ENCODE measurements around the gene COPS6. TPM values are rescaled to one million over a fixed set of nuclear protein-coding genes. Genes with fewer than 3 reads are reported as not detected.
"Not testable (repeated sequence)": the region's sequence is repeated elsewhere in the genome, so short reads cannot be mapped to it uniquely, and the experiment has no call there.

The COPS6 gene
- total RNA-seq, 4 donors from 2014 or later, result 35.8 to 60.7 (median 47.7) TPM

- Histone ChIP-seq H3K27me3 (no peaks in the 10 kb centered on the region), H3K4me3 (no peak overlapping the region), H3K36me3 (no peaks in the 10 kb centered on the region), H3K27ac (no peak overlapping the region), H3K9me3 (no peaks in the 10 kb centered on the region), H3K4me1 (peaks cover 42% of the 10 kb centered on the region)
- 53% methylated on average over 1 of the region's 1 CpG for WGBS
- no peak for DNase-seq (ENCODE audit: low spot score in 2 of 2)
- TF ChIP-seq POLR2A (IDR thresholded peaks at IDR 0.05) (no peak), POLR2AphosphoS5 (IDR thresholded peaks at IDR 0.05) (no peak), EP300 (IDR thresholded peaks at IDR 0.05) (no peak)
- TF ChIP-seq, protein P1, sequence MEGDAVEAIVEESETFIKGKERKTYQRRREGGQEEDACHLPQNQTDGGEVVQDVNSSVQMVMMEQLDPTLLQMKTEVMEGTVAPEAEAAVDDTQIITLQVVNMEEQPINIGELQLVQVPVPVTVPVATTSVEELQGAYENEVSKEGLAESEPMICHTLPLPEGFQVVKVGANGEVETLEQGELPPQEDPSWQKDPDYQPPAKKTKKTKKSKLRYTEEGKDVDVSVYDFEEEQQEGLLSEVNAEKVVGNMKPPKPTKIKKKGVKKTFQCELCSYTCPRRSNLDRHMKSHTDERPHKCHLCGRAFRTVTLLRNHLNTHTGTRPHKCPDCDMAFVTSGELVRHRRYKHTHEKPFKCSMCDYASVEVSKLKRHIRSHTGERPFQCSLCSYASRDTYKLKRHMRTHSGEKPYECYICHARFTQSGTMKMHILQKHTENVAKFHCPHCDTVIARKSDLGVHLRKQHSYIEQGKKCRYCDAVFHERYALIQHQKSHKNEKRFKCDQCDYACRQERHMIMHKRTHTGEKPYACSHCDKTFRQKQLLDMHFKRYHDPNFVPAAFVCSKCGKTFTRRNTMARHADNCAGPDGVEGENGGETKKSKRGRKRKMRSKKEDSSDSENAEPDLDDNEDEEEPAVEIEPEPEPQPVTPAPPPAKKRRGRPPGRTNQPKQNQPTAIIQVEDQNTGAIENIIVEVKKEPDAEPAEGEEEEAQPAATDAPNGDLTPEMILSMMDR (IDR thresholded peaks at IDR 0.05), result no peak
Measured at GRCh38 chr7:100128637-100128963, 39.8 kb downstream of the COPS6 start.

GRCh38 chr7:100130220-100130607 lies 41.4 kb downstream of the COPS6 start:
- H3K27me3 ChIP-seq; H3K4me3 ChIP-seq; H3K9me3 ChIP-seq; H3K27ac ChIP-seq; H3K36me3 ChIP-seq; DNase-seq (ENCODE audit: low spot score in 2 of 2): not testable (repeated sequence)
- 83% methylated on average over 1 of the region's 1 CpG for WGBS
- H3K4me1 ChIP-seq, result peaks cover 35% of the 10 kb centered on the region

DNA sequence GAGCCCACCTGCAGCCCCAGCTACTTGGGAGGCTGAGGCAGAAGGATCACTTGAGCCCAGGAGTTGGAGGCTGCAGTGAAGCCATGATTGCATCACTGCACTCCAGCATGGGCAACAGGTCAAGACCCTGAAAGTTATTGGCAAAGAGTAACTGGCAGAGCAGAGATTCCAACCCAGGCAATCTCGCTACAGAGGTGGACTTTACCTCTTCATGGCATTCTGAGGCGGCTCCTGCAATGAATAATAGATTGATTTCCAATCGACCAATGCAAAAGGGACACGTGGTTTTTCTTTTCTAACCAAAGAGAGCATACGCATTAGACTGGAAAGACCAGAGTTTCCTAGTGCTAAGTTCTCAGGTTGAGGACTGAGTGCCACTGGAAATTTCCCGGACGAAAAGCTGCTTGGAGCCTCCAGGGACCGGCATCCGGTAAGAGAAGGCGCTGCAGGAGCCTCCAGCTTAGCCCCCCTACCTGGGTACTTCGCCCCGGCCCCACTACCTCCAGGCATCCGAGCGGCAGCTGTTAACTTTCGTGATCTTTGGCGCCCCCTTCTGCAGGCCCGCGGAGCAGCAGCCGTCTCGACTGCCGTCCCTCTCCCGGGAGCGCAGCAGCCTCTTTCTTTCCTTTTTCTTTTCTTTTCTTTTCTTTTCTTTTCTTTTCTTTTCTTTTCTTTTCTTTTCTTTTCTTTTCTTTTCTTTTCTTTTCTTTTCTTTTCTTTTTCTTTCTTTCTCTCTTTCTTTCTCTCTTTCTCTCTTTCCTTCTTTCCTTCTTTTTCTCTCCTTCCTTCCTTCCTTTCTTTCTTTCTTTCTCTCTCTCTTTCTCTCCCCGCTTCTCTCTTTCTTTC lies 42.1 kb downstream of the COPS6 start:
- WGBS, result 12% methylated on average over 24 of the region's 24 CpGs
- Histone ChIP-seq H3K36me3 (no peaks in the 10 kb centered on the region), H3K27ac (no peak overlapping the region), H3K27me3 (no peaks in the 10 kb centered on the region), H3K4me1 (peaks cover 29% of the 10 kb centered on the region), H3K9me3 (no peaks in the 10 kb centered on the region), H3K4me3 (peak overlapping the region; percentile 21)
- TF ChIP-seq POLR2AphosphoS5 (IDR thresholded peaks at IDR 0.05), result no peak
- no peak for TF ChIP-seq POLR2A (IDR thresholded peaks at IDR 0.05)
- TF ChIP-seq, protein P1 (IDR thresholded peaks at IDR 0.05), result peak; percentile 72 to 81
- peak in 1 of 2 donors; percentile 84 for DNase-seq (ENCODE audit: low spot score in 2 of 2)

GRCh38 chr7:100132126-100132525 lies 43.4 kb downstream of the COPS6 start:
- 57% methylated on average over 7 of the region's 7 CpGs for WGBS
- H3K4me1 ChIP-seq, result peaks cover 22% of the 10 kb centered on the region
- H3K27me3 ChIP-seq, result no peaks in the 10 kb centered on the region
- TF ChIP-seq, protein P1 (IDR thresholded peaks at IDR 0.05), result no peak
- no peak for TF ChIP-seq POLR2A (IDR thresholded peaks at IDR 0.05)
- no peak for TF ChIP-seq EP300 (IDR thresholded peaks at IDR 0.05)
- TF ChIP-seq POLR2AphosphoS5 (IDR thresholded peaks at IDR 0.05), result no peak
- no peaks in the 10 kb centered on the region for H3K36me3 ChIP-seq
- H3K9me3 ChIP-seq, result no peaks in the 10 kb centered on the region
- no peak for DNase-seq (ENCODE audit: low spot score in 2 of 2)
- no peak overlapping the region for H3K27ac ChIP-seq
- no peak overlapping the region for H3K4me3 ChIP-seq

GRCh38 chr7:100132697-100133151 lies 44.0 kb downstream of the COPS6 start:
- Histone ChIP-seq H3K27ac (no peak overlapping the region), H3K9me3 (no peaks in the 10 kb centered on the region), H3K4me3 (no peak overlapping the region), H3K4me1 (peaks cover 18% of the 10 kb centered on the region), H3K27me3 (no peaks in the 10 kb centered on the region), H3K36me3 (no peaks in the 10 kb centered on the region)
- no peak for TF ChIP-seq POLR2A (IDR thresholded peaks at IDR 0.05)
- TF ChIP-seq, protein P1 (IDR thresholded peaks at IDR 0.05), result peak; percentile 86 to 88
- no peak for TF ChIP-seq POLR2AphosphoS5 (IDR thresholded peaks at IDR 0.05)
- WGBS, result 35% methylated on average over 3 of the region's 3 CpGs
- no peak for DNase-seq (ENCODE audit: low spot score in 2 of 2)
